Myocyte (in vitro differentiated cells): Measurements from ENCODE around the gene TVP23C. TPM values are rescaled to one million over a fixed set of nuclear protein-coding genes. Genes with fewer than 3 reads are reported as not detected.

ENCODE experiments used
- DNase-seq: peaks from one replicate; pipeline ENCODE4 v3.0.0-alpha.2; 2012; ENCODE audit warnings: low read depth
- total RNA-seq: library from RNA; depleted of rRNA; stranded (reverse); fragments of >200 nt; gene quantifications from 2 replicates; pipeline ENCODE4 v1.2.3, GENCODE V29; 2014

The TVP23C gene
- total RNA-seq, 1 donor from 2014 or later: 6.7 TPM

- no peak for DNase-seq
These were observed 98.1 kb downstream of the TVP23C start for GRCh38 chr17:15465045-15465701.

DNA sequence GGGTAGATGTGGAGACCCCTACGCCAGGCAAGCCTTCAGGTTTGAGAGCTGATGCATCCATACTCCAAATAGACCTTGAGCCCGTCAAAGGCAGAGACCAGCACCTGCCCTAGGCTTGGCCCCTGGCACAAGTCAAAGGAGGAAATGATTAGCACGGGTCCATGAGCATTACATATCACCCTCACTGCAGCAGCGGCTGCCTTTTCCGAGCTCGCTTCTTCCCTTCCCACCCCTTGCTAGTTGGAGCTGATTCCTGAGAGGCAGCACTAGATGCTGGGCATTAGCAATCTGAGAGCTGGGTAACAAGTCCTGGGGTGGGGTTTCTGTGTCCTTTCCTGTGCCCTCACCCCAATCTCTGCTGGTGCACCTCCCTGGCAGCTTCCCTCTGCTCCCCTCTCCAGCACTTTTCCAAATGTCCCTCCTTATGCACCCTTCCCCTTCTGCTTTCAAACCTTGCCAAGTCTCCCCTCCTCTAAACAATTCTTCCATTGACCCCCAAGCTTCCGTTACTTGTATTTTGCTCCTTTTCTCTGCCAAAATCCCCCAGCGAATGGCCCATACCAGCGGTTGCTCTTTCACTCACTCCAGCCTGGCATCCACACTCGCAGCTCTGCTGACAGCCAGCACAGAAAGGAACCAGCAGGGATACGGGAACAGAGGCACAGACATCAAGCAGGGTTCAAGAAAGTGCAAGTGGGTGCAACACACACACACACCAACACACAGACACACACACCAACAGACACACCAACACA is 98.9 kb downstream of the TVP23C start:
- DNase-seq: no peak

DNA sequence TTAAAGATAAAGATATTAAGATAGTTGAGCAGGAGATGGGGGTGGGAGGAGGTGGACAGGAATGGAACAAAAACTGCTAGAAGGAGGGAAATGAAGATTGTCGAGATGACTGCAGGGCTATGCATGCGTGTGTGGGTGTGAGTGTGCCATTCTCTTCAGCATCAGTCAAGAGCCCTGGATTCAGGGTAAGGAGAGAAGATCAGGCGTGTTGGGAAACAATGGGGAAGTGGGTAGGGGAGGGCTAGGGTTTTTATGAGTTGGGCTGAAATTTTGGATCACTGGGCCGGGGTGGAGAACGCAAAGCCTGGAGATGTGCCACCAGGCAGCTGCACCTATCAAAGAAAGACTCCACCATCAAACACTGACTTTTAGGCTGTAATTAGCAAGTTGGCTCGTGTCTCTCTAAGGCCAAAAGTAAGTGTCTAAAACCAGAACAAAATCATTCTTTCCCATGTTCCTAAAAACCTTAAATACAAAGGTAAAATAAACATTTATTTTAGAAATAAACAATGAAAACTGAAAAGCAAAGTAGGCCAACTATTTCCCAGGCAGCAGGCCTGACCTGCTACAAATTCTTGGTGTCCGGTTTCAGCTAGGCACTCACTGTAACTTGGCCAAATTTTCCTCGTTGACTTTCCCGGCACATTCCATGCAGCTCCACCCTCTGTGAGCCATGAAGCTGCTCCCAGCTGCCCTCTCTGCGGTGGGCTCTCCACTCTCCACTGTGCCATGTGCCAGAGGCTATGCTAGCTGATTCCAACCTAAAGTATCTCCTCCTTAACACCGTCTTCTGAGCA is 100.1 kb downstream of the TVP23C start:
- peak; percentile 96 for DNase-seq

- no peak for DNase-seq
These were observed 105.6 kb downstream of the TVP23C start for GRCh38 chr17:15457723-15458094.

- DNase-seq: peak; percentile 99
These were observed 106.1 kb downstream of the TVP23C start for GRCh38 chr17:15456972-15457722.

DNA sequence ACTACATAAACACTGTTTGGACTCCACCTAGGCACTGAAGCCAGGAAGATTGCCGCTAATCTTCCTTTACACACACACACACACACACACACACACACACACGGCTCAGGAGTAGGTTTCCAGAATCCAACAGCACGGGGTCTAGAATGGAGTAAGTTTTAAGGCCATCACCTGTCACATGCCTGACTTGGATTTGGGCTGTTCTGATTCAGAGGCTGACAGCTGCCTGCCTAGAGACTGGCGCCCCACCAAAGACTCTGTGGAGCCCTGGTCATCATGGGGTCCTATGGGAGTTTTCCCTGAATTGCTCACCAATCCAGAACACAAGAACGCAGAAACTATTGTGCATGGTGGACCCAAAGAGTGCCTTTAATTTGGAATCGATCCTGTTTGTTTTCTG is 106.8 kb downstream of the TVP23C start:
- DNase-seq: peak; percentile 94

GRCh38 chr17:15454346-15454745 is 108.9 kb downstream of the TVP23C start:
- no peak for DNase-seq

GRCh38 chr17:15453782-15454181 is 109.5 kb downstream of the TVP23C start:
- no peak for DNase-seq

GRCh38 chr17:15453246-15453645 is 110.0 kb downstream of the TVP23C start:
- DNase-seq: no peak

DNA sequence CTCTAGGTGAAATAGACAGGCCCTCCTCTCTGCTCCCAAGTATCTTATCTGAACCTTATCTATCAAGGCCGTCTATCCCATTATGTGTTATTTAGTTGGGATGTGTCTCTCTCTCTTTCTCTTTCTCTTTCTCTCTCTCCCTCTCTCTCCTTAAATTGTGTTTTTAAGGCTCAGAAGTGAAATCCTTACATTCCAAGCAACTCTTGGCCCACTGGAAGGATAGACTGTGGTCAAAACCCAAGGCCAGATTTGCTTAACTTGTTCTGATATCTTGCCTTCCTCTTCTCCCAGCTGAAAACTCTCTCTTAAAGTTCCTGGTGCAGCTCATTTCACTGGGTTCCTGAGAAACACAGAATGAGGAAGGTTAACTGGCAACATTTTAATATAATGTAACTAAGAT is 110.5 kb downstream of the TVP23C start:
- DNase-seq: no peak

Other genes with a start within 250 kb of the TVP23C start
- gene TEKT3, start 221.9 kb downstream of the TVP23C start, total RNA-seq: not detected in 2 replicates
- gene CDRT4, start 95.9 kb downstream of the TVP23C start, total RNA-seq: 0.52 and 3.4 TPM in 2 replicates
- 0.31 and 1.3 TPM in 2 replicates for gene FBXW10B, start 56.2 kb upstream of the TVP23C start, total RNA-seq
- 62.9 and 77.9 TPM in 2 replicates for gene TRIM16, start 120.8 kb upstream of the TVP23C start, total RNA-seq
- 36.0 and 55.3 TPM in 2 replicates for gene ZNF286A, start 136.3 kb upstream of the TVP23C start, total RNA-seq
- 0.05 TPM in 1 of 2 replicates, not detected in the other for gene TBC1D26, start 168.8 kb upstream of the TVP23C start, total RNA-seq